Tibial nerve (tissue), 4 donors: ENCODE measurements around the gene PRR5.

Experiments used
- EP300 ChIP-seq, 2 donors: sonication (generic); formaldehyde crosslinking; IDR thresholded peaks; one replicate each; pipeline ENCODE4 v1.6.1; 2017; ENCODE audit warnings: antibody characterized with exemption in 2 of 2, mild to moderate bottlenecking in 1 of 2
- TF ChIP-seq, protein P1 (sequence below), 5 experiments: fragments of 200-600 bp in 3 of 5; fragments of 450-650 bp in 2 of 5; sonication (generic) in 3 of 5; IDR thresholded peaks; one replicate each; pipeline ENCODE4 v1.5.1; 2016 to 2019; ENCODE audit warnings: antibody characterized with exemption in 5 of 5, mild to moderate bottlenecking in 3 of 5, moderate library complexity in 2 of 5

DNA sequence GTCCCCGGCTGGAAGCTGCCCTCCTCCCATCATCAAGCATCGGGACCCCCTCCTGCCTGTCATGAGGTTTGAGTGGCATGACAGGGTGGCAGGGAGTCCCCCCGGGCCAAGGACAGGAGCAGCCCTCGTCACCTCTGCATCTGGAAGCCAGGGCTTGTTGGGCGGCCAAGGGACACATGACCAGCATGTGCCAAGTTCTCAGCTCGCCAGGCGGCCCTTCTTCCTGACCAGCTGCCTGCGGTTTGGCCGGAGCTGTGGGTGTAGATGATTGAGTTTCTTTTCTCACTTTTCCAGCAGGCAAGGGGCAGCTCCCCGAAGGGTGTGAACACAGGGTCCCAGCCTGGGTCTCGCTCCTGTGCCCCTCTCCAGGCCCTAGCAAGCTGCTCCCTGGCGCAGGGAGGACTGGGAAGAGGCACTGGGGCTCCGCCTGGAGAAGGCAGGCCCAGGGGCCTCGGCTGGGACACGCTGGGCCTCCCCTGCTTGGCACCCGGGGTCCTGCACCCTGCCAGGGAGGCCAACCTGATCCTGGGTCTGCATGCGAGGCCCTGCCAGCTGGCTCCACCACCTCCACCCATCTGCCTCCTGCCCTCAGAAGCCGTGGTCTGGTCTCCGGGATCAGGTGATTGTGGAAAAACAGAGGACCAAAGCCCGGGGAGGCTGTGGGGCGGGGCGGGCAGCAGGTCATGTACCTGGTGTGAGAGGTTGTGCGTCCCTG lies 63.7 kb downstream of the PRR5 start:
- no peak for TF ChIP-seq EP300 (IDR thresholded peaks at IDR 0.05)
- TF ChIP-seq, protein P1, sequence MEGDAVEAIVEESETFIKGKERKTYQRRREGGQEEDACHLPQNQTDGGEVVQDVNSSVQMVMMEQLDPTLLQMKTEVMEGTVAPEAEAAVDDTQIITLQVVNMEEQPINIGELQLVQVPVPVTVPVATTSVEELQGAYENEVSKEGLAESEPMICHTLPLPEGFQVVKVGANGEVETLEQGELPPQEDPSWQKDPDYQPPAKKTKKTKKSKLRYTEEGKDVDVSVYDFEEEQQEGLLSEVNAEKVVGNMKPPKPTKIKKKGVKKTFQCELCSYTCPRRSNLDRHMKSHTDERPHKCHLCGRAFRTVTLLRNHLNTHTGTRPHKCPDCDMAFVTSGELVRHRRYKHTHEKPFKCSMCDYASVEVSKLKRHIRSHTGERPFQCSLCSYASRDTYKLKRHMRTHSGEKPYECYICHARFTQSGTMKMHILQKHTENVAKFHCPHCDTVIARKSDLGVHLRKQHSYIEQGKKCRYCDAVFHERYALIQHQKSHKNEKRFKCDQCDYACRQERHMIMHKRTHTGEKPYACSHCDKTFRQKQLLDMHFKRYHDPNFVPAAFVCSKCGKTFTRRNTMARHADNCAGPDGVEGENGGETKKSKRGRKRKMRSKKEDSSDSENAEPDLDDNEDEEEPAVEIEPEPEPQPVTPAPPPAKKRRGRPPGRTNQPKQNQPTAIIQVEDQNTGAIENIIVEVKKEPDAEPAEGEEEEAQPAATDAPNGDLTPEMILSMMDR (IDR thresholded peaks at IDR 0.05), result no peak
